ENCODE data around the gene SLC38A3. TPM values are rescaled to one million over a fixed set of nuclear protein-coding genes. Genes with fewer than 3 reads are reported as not detected.

The SLC38A3 gene
- 0.01 TPM for polyA plus RNA-seq (2013, experiment 1 of 2)
- polyA plus RNA-seq (2013, experiment 2 of 2): 0.03 TPM

DNA sequence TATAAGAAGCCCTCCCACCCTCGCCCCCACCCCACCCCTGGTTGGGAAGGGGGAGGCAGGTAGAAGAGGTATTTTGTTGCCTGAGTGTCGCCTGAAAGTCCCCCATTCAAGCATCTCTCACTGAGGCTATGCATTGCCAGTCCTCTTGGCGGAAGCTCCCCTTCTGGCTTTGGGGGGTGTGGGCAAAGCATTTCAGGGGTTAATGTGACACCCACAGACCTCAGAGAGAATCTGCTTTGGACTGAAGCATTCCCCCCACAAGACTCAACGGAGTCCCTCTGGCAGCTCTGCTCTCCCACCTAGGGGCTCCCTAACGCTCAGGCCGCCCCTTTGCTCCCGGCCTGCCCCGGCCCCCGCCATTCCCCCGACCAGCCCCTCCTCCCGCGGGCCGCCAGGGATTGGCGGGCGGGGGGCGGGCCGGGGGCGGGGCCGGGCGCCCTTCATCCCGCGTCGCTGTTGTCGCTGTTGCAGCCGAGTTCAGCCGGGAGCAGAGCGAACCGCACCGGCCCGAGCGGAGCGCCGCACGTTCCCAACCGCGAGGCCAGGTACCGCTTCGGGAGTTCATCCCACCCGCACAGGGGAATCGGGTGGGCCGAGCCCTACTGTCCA is at the start of gene SLC38A3:
SLC38A3 (plus strand) TSS at position 468 of the 609 bp plus-strand sequence. CDS start 8,929 bp downstream, outside the sequence.
- Histone ChIP-seq H3K18ac (ENCODE audit: low read depth in 1 of 2, low read length in 2 of 2) (peak within 1 kb of the TSS; percentile 14 to 19), H3K14ac (ENCODE audit: low read length in 2 of 2) (no peak within 1 kb of the TSS), H3K4me2 (ENCODE audit: low read length, poor library complexity, severe bottlenecking) (peak within 1 kb of the TSS; percentile 85), H3K36me3 (ENCODE audit: control insufficient read depth in 1 of 2, insufficient read depth in 2 of 2, low read depth in 1 of 2, low read length in 2 of 2) (no peaks in the 10 kb centered on the region), H3K23ac (ENCODE audit: low read length in 2 of 2) (no peak within 1 kb of the TSS), H2BK15ac (ENCODE audit: low read depth, poor library complexity, severe bottlenecking) (peak within 1 kb of the TSS; percentile 3), H3K4me3 (ENCODE audit: insufficient read depth in 1 of 2, low read depth in 1 of 2, low read length in 2 of 2) (peak within 1 kb of the TSS in 1 of 2 experiments; percentile 54), H2BK12ac (ENCODE audit: low read length in 2 of 2) (peak within 1 kb of the TSS in 1 of 2 experiments; percentile 6), H3K27me3 (ENCODE audit: control insufficient read depth in 1 of 2, insufficient read depth in 1 of 2, low read length in 2 of 2) (peaks cover 71 to 81% of the 10 kb centered on the region in 2 experiments), H3K27ac (ENCODE audit: low read length, poor library complexity, severe bottlenecking) (no peak within 1 kb of the TSS), H2BK5ac (ENCODE audit: low read depth, low read length, poor library complexity, severe bottlenecking) (no peak within 1 kb of the TSS), H3K9ac (ENCODE audit: low read length) (no peak within 1 kb of the TSS), H3K9me3 (ENCODE audit: control insufficient read depth, low read length) (no peaks in the 10 kb centered on the region), H2AK5ac (ENCODE audit: low read length, severe bottlenecking) (no peak within 1 kb of the TSS), H4K91ac (ENCODE audit: low read length) (no peak within 1 kb of the TSS), H3K4ac (ENCODE audit: low read depth in 1 of 2, low read length in 2 of 2) (no peak within 1 kb of the TSS), H2AFZ (ENCODE audit: low read depth, low read length) (no peak within 1 kb of the TSS), H2BK120ac (ENCODE audit: low read depth, low read length) (no peak within 1 kb of the TSS), H4K8ac (ENCODE audit: low read length) (peak within 1 kb of the TSS; percentile 46), H3K4me1 (ENCODE audit: control insufficient read depth, insufficient read depth, low read depth, low read length) (peaks cover 22% of the 10 kb centered on the region), H3K79me1 (replicated peaks; ENCODE audit: low read length, poor library complexity, severe bottlenecking) (no peaks in the 10 kb centered on the region)
- no peak for DNase-seq
- WGBS: 3% methylated on average over 20 of the region's 41 CpGs

DNA sequence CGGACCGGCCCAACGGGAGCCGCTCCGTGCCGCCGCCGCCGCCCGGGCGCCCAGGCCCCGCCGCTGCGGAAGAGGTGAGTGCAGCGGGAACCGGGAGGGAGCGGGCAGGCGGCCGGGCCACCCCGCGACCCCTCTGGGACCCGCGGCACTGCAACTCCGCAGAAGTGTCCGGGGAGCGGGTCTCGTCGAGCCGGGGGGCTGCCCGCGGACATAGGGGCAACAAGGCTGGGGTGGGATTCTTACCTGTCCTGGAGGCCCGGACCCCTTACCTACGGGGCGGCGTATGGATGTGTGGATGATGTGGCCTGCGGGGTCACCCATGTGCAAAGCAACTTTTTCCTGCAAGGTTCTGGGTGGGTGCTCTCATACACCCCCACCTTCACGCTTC is 49.6 kb upstream of the SLC38A3 start:
- no peak overlapping the region for H2AFZ ChIP-seq (ENCODE audit: low read depth, low read length)
- peak overlapping the region; percentile 64 for H3K4me2 ChIP-seq (ENCODE audit: low read length, poor library complexity, severe bottlenecking)
- H3K9me3 ChIP-seq (ENCODE audit: control insufficient read depth, low read length): no peaks in the 10 kb centered on the region
- peaks cover 0 to 11% of the 10 kb centered on the region in 2 experiments for H3K36me3 ChIP-seq (ENCODE audit: control insufficient read depth in 1 of 2, insufficient read depth in 2 of 2, low read depth in 1 of 2, low read length in 2 of 2)
- H3K4me3 ChIP-seq (ENCODE audit: insufficient read depth in 1 of 2, low read depth in 1 of 2, low read length in 2 of 2): peak overlapping the region; percentile 46 to 64
- no peak overlapping the region for H2AK5ac ChIP-seq (ENCODE audit: low read length, severe bottlenecking)
- H2BK5ac ChIP-seq (ENCODE audit: low read depth, low read length, poor library complexity, severe bottlenecking): no peak overlapping the region
- H3K9ac ChIP-seq (ENCODE audit: low read length): no peak overlapping the region
- no peak overlapping the region for H4K8ac ChIP-seq (ENCODE audit: low read length)
- H2BK15ac ChIP-seq (ENCODE audit: low read depth, poor library complexity, severe bottlenecking): no peak overlapping the region
- H3K23ac ChIP-seq (ENCODE audit: low read length in 2 of 2): peak overlapping the region in 1 of 2 experiments; percentile 36
- H3K79me1 ChIP-seq (replicated peaks; ENCODE audit: low read length, poor library complexity, severe bottlenecking): peaks cover 3% of the 10 kb centered on the region
- no peak overlapping the region for H3K27ac ChIP-seq (ENCODE audit: low read length, poor library complexity, severe bottlenecking)
- peaks cover 42 to 60% of the 10 kb centered on the region in 2 experiments for H3K27me3 ChIP-seq (ENCODE audit: control insufficient read depth in 1 of 2, insufficient read depth in 1 of 2, low read length in 2 of 2)
- under 1% methylated on average over 35 of the region's 37 CpGs for WGBS
- peak overlapping the region in 1 of 2 experiments; percentile 57 for H3K4ac ChIP-seq (ENCODE audit: low read depth in 1 of 2, low read length in 2 of 2)
- H4K91ac ChIP-seq (ENCODE audit: low read length): peak overlapping the region; percentile 39
- peak overlapping the region in 1 of 2 experiments; percentile 21 for H2BK12ac ChIP-seq (ENCODE audit: low read length in 2 of 2)
- H3K14ac ChIP-seq (ENCODE audit: low read length in 2 of 2): no peak overlapping the region
- H2BK120ac ChIP-seq (ENCODE audit: low read depth, low read length): no peak overlapping the region
- H3K4me1 ChIP-seq (ENCODE audit: control insufficient read depth, insufficient read depth, low read depth, low read length): peaks cover 41% of the 10 kb centered on the region
- H3K18ac ChIP-seq (ENCODE audit: low read depth in 1 of 2, low read length in 2 of 2): peak overlapping the region; percentile 12 to 50
- DNase-seq: no peak

DNA sequence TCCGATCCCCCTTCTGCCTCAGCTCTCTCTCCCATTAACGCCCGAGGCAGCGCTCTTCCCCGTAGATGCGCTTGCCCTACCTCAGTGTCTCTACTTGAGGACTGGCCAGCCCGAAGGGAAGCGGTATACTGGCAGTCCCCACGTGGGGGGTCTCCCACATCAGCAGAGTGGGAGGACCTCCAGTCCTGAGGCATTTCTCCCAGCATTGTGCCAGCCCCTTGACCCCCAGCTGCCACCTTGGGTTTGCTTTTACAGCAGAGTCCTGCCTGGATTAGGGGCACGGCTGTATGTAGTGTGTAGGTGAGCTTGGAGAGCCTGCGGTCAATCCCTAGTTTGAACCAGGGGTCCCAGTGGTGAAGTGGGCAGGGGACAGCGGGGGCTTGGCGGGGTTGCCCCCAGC is 49.2 kb upstream of the SLC38A3 start:
- Histone ChIP-seq H3K79me1 (replicated peaks; ENCODE audit: low read length, poor library complexity, severe bottlenecking) (peaks cover 3% of the 10 kb centered on the region), H2BK12ac (ENCODE audit: low read length in 2 of 2) (peak overlapping the region in 1 of 2 experiments; percentile 21), H2BK5ac (ENCODE audit: low read depth, low read length, poor library complexity, severe bottlenecking) (no peak overlapping the region), H3K9ac (ENCODE audit: low read length) (no peak overlapping the region), H4K8ac (ENCODE audit: low read length) (no peak overlapping the region), H3K14ac (ENCODE audit: low read length in 2 of 2) (no peak overlapping the region), H3K23ac (ENCODE audit: low read length in 2 of 2) (peak overlapping the region in 1 of 2 experiments; percentile 51), H2AFZ (ENCODE audit: low read depth, low read length) (no peak overlapping the region), H2BK120ac (ENCODE audit: low read depth, low read length) (no peak overlapping the region), H3K36me3 (ENCODE audit: control insufficient read depth in 1 of 2, insufficient read depth in 2 of 2, low read depth in 1 of 2, low read length in 2 of 2) (peaks cover 0 to 13% of the 10 kb centered on the region in 2 experiments), H2BK15ac (ENCODE audit: low read depth, poor library complexity, severe bottlenecking) (no peak overlapping the region), H3K18ac (ENCODE audit: low read depth in 1 of 2, low read length in 2 of 2) (peak overlapping the region in 1 of 2 experiments; percentile 50), H3K4me3 (ENCODE audit: insufficient read depth in 1 of 2, low read depth in 1 of 2, low read length in 2 of 2) (peak overlapping the region; percentile 46 to 64), H4K91ac (ENCODE audit: low read length) (no peak overlapping the region), H3K9me3 (ENCODE audit: control insufficient read depth, low read length) (no peaks in the 10 kb centered on the region), H3K4me1 (ENCODE audit: control insufficient read depth, insufficient read depth, low read depth, low read length) (peaks cover 41% of the 10 kb centered on the region), H3K4me2 (ENCODE audit: low read length, poor library complexity, severe bottlenecking) (peak overlapping the region; percentile 64), H3K27me3 (ENCODE audit: control insufficient read depth in 1 of 2, insufficient read depth in 1 of 2, low read length in 2 of 2) (peaks cover 43 to 60% of the 10 kb centered on the region in 2 experiments), H3K27ac (ENCODE audit: low read length, poor library complexity, severe bottlenecking) (no peak overlapping the region), H3K4ac (ENCODE audit: low read depth in 1 of 2, low read length in 2 of 2) (peak overlapping the region in 1 of 2 experiments; percentile 57), H2AK5ac (ENCODE audit: low read length, severe bottlenecking) (no peak overlapping the region)
- 9% methylated on average over 13 of the region's 13 CpGs for WGBS
- peak; percentile 28 for DNase-seq

Measured in mesenchymal stem cell (in vitro differentiated cells and primary cell).